ENCODE data around the gene CREB3.

Gene CREB3

GRCh38 chr9:35700942-35701341 is 31.5 kb upstream of the CREB3 start:
- no peak for DNase-seq

GRCh38 chr9:35702696-35703095 is 29.8 kb upstream of the CREB3 start:
- no peak for DNase-seq

GRCh38 chr9:35703906-35704672 is 28.4 kb upstream of the CREB3 start:
- DNase-seq, result no peak

GRCh38 chr9:35705372-35705771 is 27.1 kb upstream of the CREB3 start:
- DNase-seq, result no peak

- DNase-seq, result no peak
Measured at GRCh38 chr9:35705836-35706430, 26.5 kb upstream of the CREB3 start.

- no peak for DNase-seq
Measured at GRCh38 chr9:35706951-35707350, 25.5 kb upstream of the CREB3 start.

GRCh38 chr9:35708146-35708545 is 24.3 kb upstream of the CREB3 start:
- no peak for DNase-seq

- no peak for DNase-seq
Measured at GRCh38 chr9:35710818-35711500, 21.5 kb upstream of the CREB3 start.

GRCh38 chr9:35711501-35712428 is 20.7 kb upstream of the CREB3 start:
- DNase-seq, result no peak

- no peak for DNase-seq
Measured at GRCh38 chr9:35712762-35713400, 19.6 kb upstream of the CREB3 start.

GRCh38 chr9:35713578-35713977 is 18.9 kb upstream of the CREB3 start:
- DNase-seq, result no peak

GRCh38 chr9:35714123-35714522 is 18.3 kb upstream of the CREB3 start:
- DNase-seq, result no peak

GRCh38 chr9:35714579-35715252 is 17.8 kb upstream of the CREB3 start:
- no peak for DNase-seq

GRCh38 chr9:35716230-35716629 is 16.2 kb upstream of the CREB3 start:
- no peak for DNase-seq

- DNase-seq, result no peak
Measured at GRCh38 chr9:35717132-35717870, 15.2 kb upstream of the CREB3 start.

GRCh38 chr9:35718721-35719511 is 13.6 kb upstream of the CREB3 start:
- peak in 1 of 51 donors; percentile 31 for DNase-seq

- DNase-seq, result no peak
Measured at GRCh38 chr9:35719546-35719945, 12.9 kb upstream of the CREB3 start.

- DNase-seq, result no peak
Measured at GRCh38 chr9:35723426-35723825, 9.0 kb upstream of the CREB3 start.

- DNase-seq, result no peak
Measured at GRCh38 chr9:35723908-35724307, 8.6 kb upstream of the CREB3 start.

Data from hypothalamus (tissue), 51 donors.